MM.1S (cell line): ENCODE measurements around the gene ITFG1.

Experiments used
- DNase-seq: peaks from one replicate; pipeline ENCODE4 v3.0.0-alpha.2; 2015
- H2AFZ ChIP-seq: fragments of 300-600 bp; sonication (generic); 2 replicates; pipeline ENCODE4 v1.6.0; 2016; ENCODE audit warnings: antibody characterized with exemption, low read length
- H3F3A ChIP-seq: fragments of 300-600 bp; sonication (generic); 2 replicates; pipeline ENCODE4 v1.6.1; 2016; ENCODE audit warnings: mild to moderate bottlenecking, antibody characterized with exemption, low read length, moderate library complexity, mixed read lengths; ENCODE audit not compliant: insufficient read depth
- H3K27ac ChIP-seq: fragments of 300-600 bp; sonication (generic); 2 replicates; pipeline ENCODE4 v1.5.1; 2016; ENCODE audit warnings: mild to moderate bottlenecking, low read length
- H3K27me3 ChIP-seq: fragments of 300-600 bp; sonication (generic); replicated peaks from 2 replicates; pipeline ENCODE4 v1.6.0; 2016; ENCODE audit warnings: low read length; ENCODE audit not compliant: insufficient read depth
- H3K36me3 ChIP-seq: fragments of 300-600 bp; sonication (generic); replicated peaks from 2 replicates; pipeline ENCODE4 v1.6.1; 2016; ENCODE audit warnings: mild to moderate bottlenecking, low read length, mixed read lengths; ENCODE audit not compliant: insufficient read depth
- H3K4me1 ChIP-seq: fragments of 300-600 bp; sonication (generic); 2 replicates; pipeline ENCODE4 v1.6.1; 2016; ENCODE audit warnings: low read length, mixed read lengths
- H3K4me2 ChIP-seq: fragments of 300-600 bp; sonication (generic); 2 replicates; pipeline ENCODE4 v1.6.0; 2016; ENCODE audit warnings: low read depth, low read length
- H3K4me3 ChIP-seq: fragments of 300-600 bp; sonication (generic); 2 replicates; pipeline ENCODE4 v1.5.1; 2016; ENCODE audit warnings: low read length, mixed read lengths
- H3K79me2 ChIP-seq: fragments of 300-600 bp; sonication (generic); 2 replicates; pipeline ENCODE4 v1.6.1; 2016; ENCODE audit warnings: mixed run types, low read length, mixed read lengths
- H3K9ac ChIP-seq: fragments of 300-600 bp; sonication (generic); 2 replicates; pipeline ENCODE4 v1.6.1; 2016; ENCODE audit warnings: low read length, mixed read lengths
- H3K9me2 ChIP-seq: fragments of 300-600 bp; sonication (generic); replicated peaks from 2 replicates; pipeline ENCODE4 v1.6.1; 2016; ENCODE audit warnings: mild to moderate bottlenecking, low read length, mixed read lengths; ENCODE audit not compliant: insufficient read depth
- H3K9me3 ChIP-seq: fragments of 300-600 bp; sonication (generic); replicated peaks from 2 replicates; pipeline ENCODE4 v1.6.1; 2016; ENCODE audit warnings: mild to moderate bottlenecking, low read length, mixed read lengths; ENCODE audit not compliant: insufficient read depth
- H4K20me1 ChIP-seq: fragments of 300-600 bp; sonication (generic); 2 replicates; pipeline ENCODE4 v1.6.1; 2016; ENCODE audit warnings: mild to moderate bottlenecking, low read length, moderate library complexity, mixed read lengths; ENCODE audit not compliant: insufficient read depth
- CTCF ChIP-seq: fragments of 300-600 bp; sonication (generic); IDR thresholded peaks from 2 replicates; pipeline ENCODE4 v1.5.1; 2016; ENCODE audit warnings: antibody characterized with exemption, low read length, mixed read lengths
- EZH2 ChIP-seq: fragments of 300-600 bp; sonication (generic); optimal IDR thresholded peaks from 2 replicates; pipeline ENCODE3; 2017; ENCODE audit warnings: low read depth, mild to moderate bottlenecking, antibody characterized with exemption, low read length, mixed read lengths
- EZH2phosphoT487 ChIP-seq: fragments of 300-600 bp; sonication (generic); IDR thresholded peaks from 2 replicates; pipeline ENCODE4 v1.6.1; 2018; ENCODE audit warnings: antibody characterized with exemption, low read length

The ITFG1 gene

GRCh38 chr16:47258874-47259461 is 201.9 kb downstream of the ITFG1 start:
- no peaks in the 10 kb centered on the region for H3K79me2 ChIP-seq
- H3K27ac ChIP-seq: no peak overlapping the region
- H3K9me2 ChIP-seq: no peaks in the 10 kb centered on the region
- no peaks in the 10 kb centered on the region for H3K9me3 ChIP-seq
- H3K4me1 ChIP-seq: no peaks in the 10 kb centered on the region
- H3K9ac ChIP-seq: no peak overlapping the region
- no peaks in the 10 kb centered on the region for H4K20me1 ChIP-seq
- DNase-seq: peak; percentile 36
- no peaks in the 10 kb centered on the region for H3K27me3 ChIP-seq
- no peaks in the 10 kb centered on the region for H3K36me3 ChIP-seq
- no peak for TF ChIP-seq EZH2phosphoT487
- TF ChIP-seq CTCF: peak; percentile 62
- H3K4me3 ChIP-seq: no peak overlapping the region
- no peak overlapping the region for H3K4me2 ChIP-seq
- no peak overlapping the region for H2AFZ ChIP-seq
- H3F3A ChIP-seq: no peaks in the 10 kb centered on the region

- Histone ChIP-seq H3K27ac (no peak overlapping the region), H3K79me2 (no peaks in the 10 kb centered on the region), H3K9ac (no peak overlapping the region), H3K27me3 (no peaks in the 10 kb centered on the region), H3K4me2 (no peak overlapping the region), H3F3A (no peaks in the 10 kb centered on the region), H4K20me1 (no peaks in the 10 kb centered on the region), H3K36me3 (no peaks in the 10 kb centered on the region), H2AFZ (no peak overlapping the region), H3K4me3 (no peak overlapping the region), H3K9me3 (no peaks in the 10 kb centered on the region), H3K9me2 (no peaks in the 10 kb centered on the region), H3K4me1 (no peaks in the 10 kb centered on the region)
- no peak for TF ChIP-seq EZH2
- TF ChIP-seq EZH2phosphoT487: no peak
- no peak for TF ChIP-seq CTCF
- DNase-seq: no peak
These were observed 206.1 kb downstream of the ITFG1 start for GRCh38 chr16:47254756-47255155.

- H3K27ac ChIP-seq: no peak overlapping the region
- no peaks in the 10 kb centered on the region for H3K4me1 ChIP-seq
- H3K79me2 ChIP-seq: no peaks in the 10 kb centered on the region
- no peak overlapping the region for H3K9ac ChIP-seq
- H3F3A ChIP-seq: no peaks in the 10 kb centered on the region
- no peaks in the 10 kb centered on the region for H3K36me3 ChIP-seq
- H2AFZ ChIP-seq: no peak overlapping the region
- no peak overlapping the region for H3K4me2 ChIP-seq
- TF ChIP-seq EZH2phosphoT487 (no peak), CTCF (no peak)
- no peak for DNase-seq
- H3K9me2 ChIP-seq: no peaks in the 10 kb centered on the region
- no peaks in the 10 kb centered on the region for H3K9me3 ChIP-seq
- H4K20me1 ChIP-seq: no peaks in the 10 kb centered on the region
- H3K27me3 ChIP-seq: no peaks in the 10 kb centered on the region
- no peak overlapping the region for H3K4me3 ChIP-seq
These were observed 209.9 kb downstream of the ITFG1 start for GRCh38 chr16:47250983-47251382.
